Transverse colon (tissue), 4 donors: ENCODE measurements around the gene TFEB. TPM values are rescaled to one million over a fixed set of nuclear protein-coding genes. Genes with fewer than 3 reads are reported as not detected.

ENCODE experiments used
- DNase-seq: peaks from one replicate; pipeline ENCODE4 v3.0.0-alpha.2; 2019
- H3K27ac ChIP-seq, 4 donors: fragments of 200-600 bp; sonication (generic); 2 replicates each; pipeline ENCODE4 v1.5.1; 2016 to 2018; ENCODE audit warnings: inconsistent platforms in 4 of 4
- H3K27me3 ChIP-seq: fragments of 200-600 bp; sonication (generic); 2 replicates; pipeline ENCODE4 v1.5.1; 2017; ENCODE audit warnings: inconsistent platforms
- H3K36me3 ChIP-seq, 4 donors: fragments of 200-600 bp; sonication (generic); 2 replicates each; pipeline ENCODE4 v1.5.1; 2017 to 2019; ENCODE audit warnings: inconsistent platforms in 4 of 4
- H3K4me1 ChIP-seq, 4 donors: fragments of 200-600 bp; sonication (generic); 2 replicates each; pipeline ENCODE4 v1.5.1; 2017 to 2020; ENCODE audit warnings: inconsistent platforms in 4 of 4
- H3K4me3 ChIP-seq, 4 donors: fragments of 200-600 bp; sonication (generic); 1 replicate in 1 of 4; 2 replicates in 3 of 4; pipeline versions ENCODE4 v1.5.1 to v1.6.1; 2017 to 2019; ENCODE audit warnings: inconsistent platforms in 4 of 4
- H3K9me3 ChIP-seq, 2 donors: fragments of 200-600 bp; sonication (generic); 2 replicates each; pipeline ENCODE4 v1.5.1; 2017 to 2019; ENCODE audit warnings: inconsistent platforms in 2 of 2
- EP300 ChIP-seq: sonication (generic); formaldehyde crosslinking; IDR thresholded peaks from one replicate; pipeline ENCODE4 v1.6.1; 2017; ENCODE audit warnings: antibody characterized with exemption, low read depth
- POLR2A ChIP-seq: fragments of 450-650 bp; IDR thresholded peaks from one replicate; pipeline ENCODE4 v1.6.1; 2016; ENCODE audit warnings: antibody characterized with exemption, mild to moderate bottlenecking, moderate library complexity
- POLR2AphosphoS5 ChIP-seq, 3 donors: sonication (generic); formaldehyde crosslinking; IDR thresholded peaks; one replicate each; pipeline ENCODE4 v1.6.1; 2016; ENCODE audit warnings: antibody characterized with exemption in 3 of 3
- WGBS, 2 donors: methylation state at CpG; one replicate each; pipeline ENCODE4 v1.1.5; 2018; ENCODE audit warnings: low coverage in 1 of 2; 5-methylcytosine and 5-hydroxymethylcytosine counted together
- in situ Hi-C, 4 donors: fragments of 200-750 bp; cut with MboI; loops; one replicate each; pipeline versions ENCODE4 v1.15.0 to v1.15.1; 2017; ENCODE audit warnings: low sequenced_read_pairs in 3 of 4, low pct_ligation_motif_present in 1 of 4, low pct_unique_long_range_greater_than_20kb in 1 of 4
- intact Hi-C: fragments of 100-400 bp; cut with DNase I; formaldehyde crosslinking; loops from one replicate; pipeline ENCODE4 v1.15.1; 2023; ENCODE audit warnings: low total_unique reads
- total RNA-seq, 4 donors: library from RNA; depleted of rRNA; stranded (reverse); fragments of >200 nt; gene quantifications; one replicate each; pipeline ENCODE4 v1.1.0, GENCODE V29; 2016
- TF ChIP-seq, protein P1 (sequence below), 5 experiments: fragments of 200-600 bp in 3 of 5; fragments of 450-650 bp in 2 of 5; sonication (generic) in 3 of 5; IDR thresholded peaks; 1 replicate in 2 of 5; 2 replicates in 3 of 5; pipeline ENCODE4 v1.5.1; 2016 to 2017; ENCODE audit warnings: antibody characterized with exemption in 5 of 5, inconsistent platforms in 3 of 5, mild to moderate bottlenecking in 2 of 5, moderate library complexity in 1 of 5

The TFEB gene
- total RNA-seq, 4 donors from 2014 or later: 30.4 to 47.1 (median 38.1) TPM

DNA sequence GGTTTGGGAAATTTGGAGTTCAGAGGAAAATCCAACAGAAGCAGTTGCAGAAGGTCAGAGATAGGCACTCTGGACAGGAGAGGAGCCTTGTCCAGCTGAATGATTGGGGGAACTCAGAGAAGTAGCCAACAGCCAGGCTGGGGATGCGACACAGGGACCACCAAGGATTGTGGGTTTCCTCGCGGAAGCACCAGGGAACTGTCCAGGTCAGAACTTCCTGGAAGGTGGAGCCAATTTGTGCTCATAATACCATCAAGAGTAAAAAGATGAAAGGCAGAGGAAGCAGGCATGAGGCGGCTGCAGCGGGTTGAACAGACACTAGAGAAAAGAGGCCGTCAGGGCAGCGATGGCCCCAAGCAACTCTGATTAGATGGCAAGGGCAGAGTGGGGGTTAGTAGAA, 63.4 kb downstream of the TFEB start:
- no peaks in the 10 kb centered on the region for H3K9me3 ChIP-seq
- no peak for DNase-seq
- intact Hi-C loops: no loop called here
- H3K27me3 ChIP-seq: no peaks in the 10 kb centered on the region
- 81 to 85% methylated on average over 5 to 7 of the region's 7 CpGs for WGBS, 2 donors
- H3K27ac ChIP-seq: no peak overlapping the region
- no peaks in the 10 kb centered on the region for H3K36me3 ChIP-seq
- H3K4me1 ChIP-seq: no peaks in the 10 kb centered on the region
- H3K4me3 ChIP-seq: no peak overlapping the region
- in situ Hi-C loops: loop anchor here in 1 of 4 donors (10.0 kb wide), 1 partner anchor 77 kb away; no protein-coding TSS in a partner anchor
- TF ChIP-seq POLR2A (no peak), POLR2AphosphoS5 (IDR thresholded peaks at IDR 0.05) (no peak), EP300 (no peak)
- TF ChIP-seq, protein P1, sequence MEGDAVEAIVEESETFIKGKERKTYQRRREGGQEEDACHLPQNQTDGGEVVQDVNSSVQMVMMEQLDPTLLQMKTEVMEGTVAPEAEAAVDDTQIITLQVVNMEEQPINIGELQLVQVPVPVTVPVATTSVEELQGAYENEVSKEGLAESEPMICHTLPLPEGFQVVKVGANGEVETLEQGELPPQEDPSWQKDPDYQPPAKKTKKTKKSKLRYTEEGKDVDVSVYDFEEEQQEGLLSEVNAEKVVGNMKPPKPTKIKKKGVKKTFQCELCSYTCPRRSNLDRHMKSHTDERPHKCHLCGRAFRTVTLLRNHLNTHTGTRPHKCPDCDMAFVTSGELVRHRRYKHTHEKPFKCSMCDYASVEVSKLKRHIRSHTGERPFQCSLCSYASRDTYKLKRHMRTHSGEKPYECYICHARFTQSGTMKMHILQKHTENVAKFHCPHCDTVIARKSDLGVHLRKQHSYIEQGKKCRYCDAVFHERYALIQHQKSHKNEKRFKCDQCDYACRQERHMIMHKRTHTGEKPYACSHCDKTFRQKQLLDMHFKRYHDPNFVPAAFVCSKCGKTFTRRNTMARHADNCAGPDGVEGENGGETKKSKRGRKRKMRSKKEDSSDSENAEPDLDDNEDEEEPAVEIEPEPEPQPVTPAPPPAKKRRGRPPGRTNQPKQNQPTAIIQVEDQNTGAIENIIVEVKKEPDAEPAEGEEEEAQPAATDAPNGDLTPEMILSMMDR (IDR thresholded peaks at IDR 0.05): no peak

GRCh38 chr6:41671376-41671775, 64.0 kb downstream of the TFEB start:
- H3K27me3 ChIP-seq: no peaks in the 10 kb centered on the region
- H3K4me3 ChIP-seq: no peak overlapping the region
- H3K9me3 ChIP-seq: no peaks in the 10 kb centered on the region
- 45 to 66% methylated on average over 3 to 5 of the region's 5 CpGs for WGBS, 2 donors
- DNase-seq: no peak
- in situ Hi-C loops: loop anchor here in 1 of 4 donors (10.0 kb wide), 1 partner anchor 77 kb away; no protein-coding TSS in a partner anchor
- no peak overlapping the region for H3K27ac ChIP-seq
- intact Hi-C loops: no loop called here
- no peaks in the 10 kb centered on the region for H3K36me3 ChIP-seq
- TF ChIP-seq POLR2A (no peak), POLR2AphosphoS5 (IDR thresholded peaks at IDR 0.05) (no peak), EP300 (no peak)
- TF ChIP-seq, protein P1 (IDR thresholded peaks at IDR 0.05): no peak
- no peaks in the 10 kb centered on the region for H3K4me1 ChIP-seq

- no peak overlapping the region for H3K4me3 ChIP-seq
- no peak for DNase-seq
- in situ Hi-C loops (loop anchor here in 1 of 4 donors (10.0 kb wide), 1 partner anchor 76 kb away; no protein-coding TSS in a partner anchor), intact Hi-C loops (no loop called here)
- 80% methylated on average over 4 to 9 of the region's 9 CpGs for WGBS, 2 donors
- H3K27ac ChIP-seq: no peak overlapping the region
- no peaks in the 10 kb centered on the region for H3K27me3 ChIP-seq
- TF ChIP-seq, protein P1 (IDR thresholded peaks at IDR 0.05): no peak
- no peak for TF ChIP-seq EP300
- no peak for TF ChIP-seq POLR2AphosphoS5 (IDR thresholded peaks at IDR 0.05)
- TF ChIP-seq POLR2A: no peak
- no peaks in the 10 kb centered on the region for H3K36me3 ChIP-seq
- H3K4me1 ChIP-seq: no peaks in the 10 kb centered on the region
- H3K9me3 ChIP-seq: no peaks in the 10 kb centered on the region
Measured at GRCh38 chr6:41670703-41671360, 64.6 kb downstream of the TFEB start.

DNA sequence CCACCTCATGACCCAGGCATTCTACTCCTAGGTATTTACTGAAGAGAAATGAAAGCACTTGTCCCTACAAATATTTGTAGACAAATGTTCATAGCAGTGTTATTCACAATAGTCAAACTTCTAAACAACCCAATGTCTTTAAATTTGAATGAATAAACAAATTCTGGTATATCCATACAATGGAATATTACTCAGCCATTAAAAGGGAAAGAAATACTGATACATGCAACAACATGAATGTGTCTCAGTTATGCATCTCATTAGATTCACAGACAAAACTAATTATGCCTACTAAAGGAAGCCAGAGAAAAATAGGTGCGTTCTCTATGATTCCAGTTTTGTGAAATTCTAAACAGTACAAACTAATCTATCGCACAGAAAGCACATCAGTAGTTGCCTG, 66.4 kb downstream of the TFEB start:
- no peaks in the 10 kb centered on the region for H3K4me1 ChIP-seq
- H3K27me3 ChIP-seq: no peaks in the 10 kb centered on the region
- no peak overlapping the region for H3K27ac ChIP-seq
- 93 to 100% methylated on average over 2 of the region's 2 CpGs for WGBS, 2 donors
- in situ Hi-C loops (no loop called here), intact Hi-C loops (no loop called here)
- H3K9me3 ChIP-seq: no peaks in the 10 kb centered on the region
- H3K4me3 ChIP-seq: no peak overlapping the region
- H3K36me3 ChIP-seq: no peaks in the 10 kb centered on the region
- TF ChIP-seq POLR2A: no peak
- TF ChIP-seq EP300: no peak
- no peak for TF ChIP-seq POLR2AphosphoS5 (IDR thresholded peaks at IDR 0.05)
- TF ChIP-seq, protein P1 (IDR thresholded peaks at IDR 0.05): no peak
- DNase-seq: no peak
